HEK293 (cell line): ENCODE data around the gene ADAMTS9.

Source experiments
- CTCF ChIA-PET: fragments of 350-600 bp; formaldehyde crosslinking; extraction: SDS; loops from one replicate; lab custom pipeline; 2021; ENCODE audit warnings: antibody characterized with exemption; lab: Yijun Ruan, JAX
- POLR2A ChIA-PET: fragments of 300-600 bp; formaldehyde crosslinking; extraction: SDS; loops from one replicate; lab custom pipeline; 2020; ENCODE audit warnings: antibody characterized with exemption, inconsistent platforms; lab: Yijun Ruan, JAX
- H3K27ac ChIP-seq: fragments of 200-500 bp; sonication (Bioruptor generic); 2 replicates; pipeline ENCODE4 v1.5.1; 2014; ENCODE audit warnings: low read depth, low read length, control low read depth, inconsistent platforms; ENCODE audit errors: extremely low read depth
- H3K36me3 ChIP-seq, 2 experiments: fragments of 200-500 bp in 1 of 2; sonication (Bioruptor generic) in 1 of 2; 1 replicate in 1 of 2; 2 replicates in 1 of 2; pipeline ENCODE4 v1.5.1; 2014 to 2017; ENCODE audit warnings: inconsistent platforms in 2 of 2, low read length in 2 of 2; ENCODE audit not compliant: control insufficient read depth in 2 of 2, insufficient read depth in 1 of 2
- H3K4me1 ChIP-seq: fragments of 200-500 bp; sonication (Bioruptor generic); 2 replicates; pipeline ENCODE4 v1.5.1; 2014; ENCODE audit warnings: mild to moderate bottlenecking, low read length, inconsistent platforms; ENCODE audit not compliant: control insufficient read depth, insufficient read depth
- H3K4me3 ChIP-seq: 2 replicates; pipeline ENCODE4 v1.5.1; 2011; ENCODE audit warnings: low read depth, mild to moderate bottlenecking, control low read depth, low read length, moderate library complexity
- H3K9me3 ChIP-seq: fragments of 200-500 bp; sonication (Bioruptor generic); 2 replicates; pipeline ENCODE4 v1.5.1; 2014; ENCODE audit warnings: low read depth, low read length, inconsistent platforms; ENCODE audit not compliant: control insufficient read depth, insufficient read depth
- BCL11B ChIP-seq: fragments of 450-650 bp; formaldehyde crosslinking; IDR thresholded peaks from 2 replicates; pipeline ENCODE4 v1.5.1; 2016; ENCODE audit warnings: low read depth, missing biosample characterization, missing genetic modification characterization
- FEZF1 ChIP-seq: fragments of 450-650 bp; formaldehyde crosslinking; IDR thresholded peaks from 2 replicates; pipeline ENCODE4 v1.5.1; 2016; ENCODE audit warnings: missing biosample characterization, missing genetic modification characterization
- IKZF3 ChIP-seq: fragments of 450-650 bp; IDR thresholded peaks from 2 replicates; pipeline ENCODE4 v1.5.0; 2018; ENCODE audit warnings: missing biosample characterization, mild to moderate bottlenecking, missing genetic modification characterization, moderate library complexity
- KLF1 ChIP-seq: fragments of 450-650 bp; formaldehyde crosslinking; IDR thresholded peaks from 2 replicates; pipeline ENCODE4 v1.5.1; 2016; ENCODE audit warnings: missing biosample characterization, missing genetic modification characterization
- KLF10 ChIP-seq: fragments of 450-650 bp; IDR thresholded peaks from 2 replicates; pipeline ENCODE4 v1.5.1; 2018; ENCODE audit warnings: missing biosample characterization, mild to moderate bottlenecking, missing genetic modification characterization
- OSR2 ChIP-seq: fragments of 450-650 bp; formaldehyde crosslinking; IDR thresholded peaks from 2 replicates; pipeline ENCODE4 v1.5.1; 2016; ENCODE audit warnings: missing biosample characterization, missing genetic modification characterization
- TCF7L2 ChIP-seq: IDR thresholded peaks from 2 replicates; pipeline ENCODE4 v1.6.1; 2011; ENCODE audit warnings: low read depth, mild to moderate bottlenecking, inconsistent platforms, low read length, moderate library complexity, borderline replicate concordance
- TRIM28 ChIP-seq: IDR thresholded peaks from 2 replicates; pipeline ENCODE4 v1.6.1; 2011; ENCODE audit warnings: low read length, control low read depth, borderline replicate concordance
- ZBTB17 ChIP-seq: fragments of 450-650 bp; formaldehyde crosslinking; IDR thresholded peaks from 2 replicates; pipeline ENCODE4 v1.5.1; 2016; ENCODE audit warnings: missing biosample characterization, missing genetic modification characterization
- ZBTB20 ChIP-seq: fragments of 450-650 bp; formaldehyde crosslinking; IDR thresholded peaks from 2 replicates; pipeline ENCODE4 v1.5.1; 2016; ENCODE audit warnings: missing biosample characterization, missing genetic modification characterization
- ZEB2 ChIP-seq: fragments of 450-650 bp; formaldehyde crosslinking; IDR thresholded peaks from 2 replicates; pipeline ENCODE4 v1.5.1; 2016; ENCODE audit warnings: missing biosample characterization, missing genetic modification characterization
- ZFP41 ChIP-seq: fragments of 450-650 bp; formaldehyde crosslinking; IDR thresholded peaks from 2 replicates; pipeline ENCODE4 v1.5.1; 2016; ENCODE audit warnings: missing biosample characterization, missing genetic modification characterization, borderline replicate concordance
- ZNF112 ChIP-seq: fragments of 450-650 bp; formaldehyde crosslinking; IDR thresholded peaks from 2 replicates; pipeline ENCODE4 v1.5.0; 2017; ENCODE audit warnings: missing biosample characterization, missing genetic modification characterization
- ZNF140 ChIP-seq: fragments of 450-650 bp; formaldehyde crosslinking; IDR thresholded peaks from 2 replicates; pipeline ENCODE4 v1.5.1; 2016; ENCODE audit warnings: missing biosample characterization, missing genetic modification characterization
- ZNF155 ChIP-seq: fragments of 450-650 bp; formaldehyde crosslinking; IDR thresholded peaks from 2 replicates; pipeline ENCODE4 v1.5.1; 2016; ENCODE audit warnings: missing biosample characterization, missing genetic modification characterization
- ZNF16 ChIP-seq: fragments of 450-650 bp; formaldehyde crosslinking; IDR thresholded peaks from 2 replicates; pipeline ENCODE4 v1.5.1; 2016; ENCODE audit warnings: low read depth, missing biosample characterization, missing genetic modification characterization
- ZNF184 ChIP-seq: fragments of 450-650 bp; IDR thresholded peaks from 2 replicates; pipeline ENCODE4 v1.5.1; 2018; ENCODE audit warnings: missing biosample characterization, mild to moderate bottlenecking, missing genetic modification characterization
- ZNF214 ChIP-seq: fragments of 450-650 bp; formaldehyde crosslinking; IDR thresholded peaks from 2 replicates; pipeline ENCODE4 v1.5.1; 2017; ENCODE audit warnings: missing biosample characterization, mild to moderate bottlenecking, missing genetic modification characterization, borderline replicate concordance
- ZNF221 ChIP-seq: fragments of 450-650 bp; formaldehyde crosslinking; IDR thresholded peaks from 2 replicates; pipeline ENCODE4 v1.5.1; 2017; ENCODE audit warnings: missing biosample characterization, missing genetic modification characterization, borderline replicate concordance
- ZNF223 ChIP-seq: fragments of 450-650 bp; formaldehyde crosslinking; IDR thresholded peaks from 2 replicates; pipeline ENCODE4 v1.5.1; 2016; ENCODE audit warnings: missing biosample characterization, missing genetic modification characterization
- ZNF26 ChIP-seq: fragments of 450-650 bp; formaldehyde crosslinking; IDR thresholded peaks from 2 replicates; pipeline ENCODE4 v1.5.1; 2016; ENCODE audit warnings: missing biosample characterization, missing genetic modification characterization
- ZNF398 ChIP-seq: fragments of 450-650 bp; formaldehyde crosslinking; IDR thresholded peaks from 2 replicates; pipeline ENCODE4 v1.5.1; 2017; ENCODE audit warnings: missing biosample characterization, missing genetic modification characterization
- ZNF548 ChIP-seq: fragments of 450-650 bp; formaldehyde crosslinking; IDR thresholded peaks from 2 replicates; pipeline ENCODE4 v1.5.1; 2016; ENCODE audit warnings: missing biosample characterization, missing genetic modification characterization
- ZNF600 ChIP-seq: fragments of 450-650 bp; formaldehyde crosslinking; IDR thresholded peaks from 2 replicates; pipeline ENCODE4 v1.5.1; 2016; ENCODE audit warnings: missing biosample characterization, missing genetic modification characterization
- ZNF658 ChIP-seq: fragments of 450-650 bp; formaldehyde crosslinking; IDR thresholded peaks from 2 replicates; pipeline ENCODE4; 2016; ENCODE audit warnings: missing biosample characterization, missing genetic modification characterization
- ZNF660 ChIP-seq: fragments of 450-650 bp; IDR thresholded peaks from 2 replicates; pipeline ENCODE4 v1.5.1; 2018; ENCODE audit warnings: missing biosample characterization, mild to moderate bottlenecking, missing genetic modification characterization
- ZNF701 ChIP-seq: fragments of 450-650 bp; formaldehyde crosslinking; IDR thresholded peaks from 2 replicates; pipeline ENCODE4 v1.5.1; 2016; ENCODE audit warnings: missing biosample characterization, missing genetic modification characterization
- ZNF843 ChIP-seq: fragments of 450-650 bp; formaldehyde crosslinking; IDR thresholded peaks from 2 replicates; pipeline ENCODE4 v1.5.1; 2016; ENCODE audit warnings: missing biosample characterization, missing genetic modification characterization
- ZXDB ChIP-seq: fragments of 450-650 bp; formaldehyde crosslinking; IDR thresholded peaks from 2 replicates; pipeline ENCODE4 v1.5.1; 2016; ENCODE audit warnings: missing biosample characterization, missing genetic modification characterization
- TF ChIP-seq, protein P1 (sequence below): fragments of 450-650 bp; formaldehyde crosslinking; IDR thresholded peaks from 2 replicates; pipeline ENCODE4 v1.5.1; 2016; ENCODE audit warnings: missing biosample characterization, missing genetic modification characterization
- TF ChIP-seq, protein P2 (sequence below): fragments of 450-650 bp; formaldehyde crosslinking; IDR thresholded peaks from 2 replicates; pipeline ENCODE4 v1.5.0; 2017; ENCODE audit warnings: missing biosample characterization, missing genetic modification characterization, borderline replicate concordance

ADAMTS9 gene

GRCh38 chr3:64501298-64501906 lies 186.4 kb downstream of the ADAMTS9 start:
- no peaks in the 10 kb centered on the region for H3K36me3 ChIP-seq
- H3K9me3 ChIP-seq: no peaks in the 10 kb centered on the region
- no peak overlapping the region for H3K4me3 ChIP-seq
- H3K27ac ChIP-seq: peak overlapping the region; percentile 76
- ChIA-PET CTCF (interaction anchor here (0.7 to 1.1 kb wide), 2 partner anchors 29 to 1638 kb away, joined by 3 to 5 read pairs; no protein-coding TSS in a partner anchor), POLR2A (no interaction called here)
- peaks cover 6% of the 10 kb centered on the region for H3K4me1 ChIP-seq
- TF ChIP-seq ZNF548 (tag by site-specific recombination) (no peak), ZNF398 (tag by site-specific recombination) (no peak), IKZF3 (tag by site-specific recombination) (no peak), TCF7L2 (peak; percentile 67), ZNF843 (tag by site-specific recombination) (0 out of 2 replicates have a peak, but pooled peaks have one; percentile 32), OSR2 (tag by site-specific recombination) (peak; percentile 70; the same call in 1 of the 2 replicates), TRIM28 (peak; percentile 35; the same call in 1 of the 2 replicates), ZNF223 (tag by site-specific recombination) (no peak), ZBTB17 (no peak), ZNF26 (tag by site-specific recombination) (no peak), ZNF658 (tag by site-specific recombination) (no peak), ZXDB (peak; percentile 74), ZEB2 (no peak), KLF1 (tag by site-specific recombination) (no peak), KLF10 (tag by site-specific recombination) (no peak), ZNF16 (tag by site-specific recombination) (no peak), ZNF221 (tag by site-specific recombination) (no peak), ZBTB20 (tag by site-specific recombination) (0 out of 2 replicates have a peak, but pooled peaks have one; percentile 25), BCL11B (no peak), ZNF112 (tag by site-specific recombination) (no peak), ZFP41 (tag by site-specific recombination) (no peak), ZNF155 (tag by site-specific recombination) (no peak), ZNF660 (tag by site-specific recombination) (no peak), ZNF184 (tag by site-specific recombination) (no peak), ZNF701 (tag by site-specific recombination) (no peak), ZNF140 (tag by site-specific recombination) (no peak), FEZF1 (tag by site-specific recombination) (peak; percentile 55), ZNF214 (tag by site-specific recombination) (no peak), ZNF600 (tag by site-specific recombination) (no peak)
- TF ChIP-seq, protein P1, sequence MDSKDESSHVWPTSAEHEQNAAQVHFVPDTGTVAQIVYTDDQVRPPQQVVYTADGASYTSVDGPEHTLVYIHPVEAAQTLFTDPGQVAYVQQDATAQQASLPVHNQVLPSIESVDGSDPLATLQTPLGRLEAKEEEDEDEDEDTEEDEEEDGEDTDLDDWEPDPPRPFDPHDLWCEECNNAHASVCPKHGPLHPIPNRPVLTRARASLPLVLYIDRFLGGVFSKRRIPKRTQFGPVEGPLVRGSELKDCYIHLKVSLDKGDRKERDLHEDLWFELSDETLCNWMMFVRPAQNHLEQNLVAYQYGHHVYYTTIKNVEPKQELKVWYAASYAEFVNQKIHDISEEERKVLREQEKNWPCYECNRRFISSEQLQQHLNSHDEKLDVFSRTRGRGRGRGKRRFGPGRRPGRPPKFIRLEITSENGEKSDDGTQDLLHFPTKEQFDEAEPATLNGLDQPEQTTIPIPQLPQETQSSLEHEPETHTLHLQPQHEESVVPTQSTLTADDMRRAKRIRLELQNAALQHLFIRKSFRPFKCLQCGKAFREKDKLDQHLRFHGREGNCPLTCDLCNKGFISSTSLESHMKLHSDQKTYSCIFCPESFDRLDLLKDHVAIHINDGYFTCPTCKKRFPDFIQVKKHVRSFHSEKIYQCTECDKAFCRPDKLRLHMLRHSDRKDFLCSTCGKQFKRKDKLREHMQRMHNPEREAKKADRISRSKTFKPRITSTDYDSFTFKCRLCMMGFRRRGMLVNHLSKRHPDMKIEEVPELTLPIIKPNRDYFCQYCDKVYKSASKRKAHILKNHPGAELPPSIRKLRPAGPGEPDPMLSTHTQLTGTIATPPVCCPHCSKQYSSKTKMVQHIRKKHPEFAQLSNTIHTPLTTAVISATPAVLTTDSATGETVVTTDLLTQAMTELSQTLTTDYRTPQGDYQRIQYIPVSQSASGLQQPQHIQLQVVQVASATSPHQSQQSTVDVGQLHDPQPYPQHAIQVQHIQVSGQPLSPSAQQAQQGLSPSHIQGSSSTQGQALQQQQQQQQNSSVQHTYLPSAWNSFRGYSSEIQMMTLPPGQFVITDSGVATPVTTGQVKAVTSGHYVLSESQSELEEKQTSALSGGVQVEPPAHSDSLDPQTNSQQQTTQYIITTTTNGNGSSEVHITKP (tag by site-specific recombination): peak; percentile 65
- TF ChIP-seq, protein P2, sequence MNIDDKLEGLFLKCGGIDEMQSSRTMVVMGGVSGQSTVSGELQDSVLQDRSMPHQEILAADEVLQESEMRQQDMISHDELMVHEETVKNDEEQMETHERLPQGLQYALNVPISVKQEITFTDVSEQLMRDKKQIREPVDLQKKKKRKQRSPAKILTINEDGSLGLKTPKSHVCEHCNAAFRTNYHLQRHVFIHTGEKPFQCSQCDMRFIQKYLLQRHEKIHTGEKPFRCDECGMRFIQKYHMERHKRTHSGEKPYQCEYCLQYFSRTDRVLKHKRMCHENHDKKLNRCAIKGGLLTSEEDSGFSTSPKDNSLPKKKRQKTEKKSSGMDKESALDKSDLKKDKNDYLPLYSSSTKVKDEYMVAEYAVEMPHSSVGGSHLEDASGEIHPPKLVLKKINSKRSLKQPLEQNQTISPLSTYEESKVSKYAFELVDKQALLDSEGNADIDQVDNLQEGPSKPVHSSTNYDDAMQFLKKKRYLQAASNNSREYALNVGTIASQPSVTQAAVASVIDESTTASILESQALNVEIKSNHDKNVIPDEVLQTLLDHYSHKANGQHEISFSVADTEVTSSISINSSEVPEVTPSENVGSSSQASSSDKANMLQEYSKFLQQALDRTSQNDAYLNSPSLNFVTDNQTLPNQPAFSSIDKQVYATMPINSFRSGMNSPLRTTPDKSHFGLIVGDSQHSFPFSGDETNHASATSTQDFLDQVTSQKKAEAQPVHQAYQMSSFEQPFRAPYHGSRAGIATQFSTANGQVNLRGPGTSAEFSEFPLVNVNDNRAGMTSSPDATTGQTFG (tag by site-specific recombination): no peak
